Measurements from ENCODE around the gene CEMIP. TPM values are rescaled to one million over a fixed set of nuclear protein-coding genes. Genes with fewer than 3 reads are reported as not detected.

Gene CEMIP
- total RNA-seq, 1 donor from 2014 or later, result 0.83 TPM

- Mint-ChIP-seq H3K9me3 (no peaks in the 10 kb centered on the region), H3K27ac (no peak overlapping the region), H3K27me3 (ENCODE audit: low read depth) (no peaks in the 10 kb centered on the region), H3K36me3 (no peaks in the 10 kb centered on the region), H3K4me1 (peaks cover 8% of the 10 kb centered on the region), H3K4me3 (no peak overlapping the region)
- TF ChIP-seq CTCF (IDR thresholded peaks at IDR 0.05; ENCODE audit: unreplicated experiment), result no peak
- DNase-seq (ENCODE audit: low spot score in 2 of 2, unreplicated experiment in 2 of 2), result no peak
Measured at GRCh38 chr15:80920271-80920699, 141.1 kb downstream of the CEMIP start.

- no peak for TF ChIP-seq CTCF (IDR thresholded peaks at IDR 0.05; ENCODE audit: unreplicated experiment)
- Mint-ChIP-seq H3K9me3 (no peaks in the 10 kb centered on the region), H3K4me3 (no peak overlapping the region), H3K36me3 (no peaks in the 10 kb centered on the region), H3K27me3 (ENCODE audit: low read depth) (no peaks in the 10 kb centered on the region), H3K27ac (no peak overlapping the region), H3K4me1 (no peaks in the 10 kb centered on the region)
- DNase-seq (ENCODE audit: low spot score in 2 of 2, unreplicated experiment in 2 of 2), result no peak
Measured at GRCh38 chr15:80921736-80922410, 142.7 kb downstream of the CEMIP start.

- no peak overlapping the region for H3K4me3 Mint-ChIP-seq
- DNase-seq (ENCODE audit: low spot score in 2 of 2, unreplicated experiment in 2 of 2), result no peak
- H3K27ac Mint-ChIP-seq, result no peak overlapping the region
- no peak for TF ChIP-seq CTCF (IDR thresholded peaks at IDR 0.05; ENCODE audit: unreplicated experiment)
- H3K4me1 Mint-ChIP-seq, result no peaks in the 10 kb centered on the region
- peaks cover 4% of the 10 kb centered on the region for H3K9me3 Mint-ChIP-seq
- no peaks in the 10 kb centered on the region for H3K36me3 Mint-ChIP-seq
- no peaks in the 10 kb centered on the region for H3K27me3 Mint-ChIP-seq (ENCODE audit: low read depth)
Measured at GRCh38 chr15:80923668-80924067, 144.5 kb downstream of the CEMIP start.

GRCh38 chr15:80924278-80924677, 145.1 kb downstream of the CEMIP start:
- no peak overlapping the region for H3K4me3 Mint-ChIP-seq
- no peak for TF ChIP-seq CTCF (IDR thresholded peaks at IDR 0.05; ENCODE audit: unreplicated experiment)
- no peaks in the 10 kb centered on the region for H3K36me3 Mint-ChIP-seq
- peaks cover 4% of the 10 kb centered on the region for H3K9me3 Mint-ChIP-seq
- H3K27me3 Mint-ChIP-seq (ENCODE audit: low read depth), result no peaks in the 10 kb centered on the region
- peaks cover under 1% of the 10 kb centered on the region for H3K4me1 Mint-ChIP-seq
- DNase-seq (ENCODE audit: low spot score in 2 of 2, unreplicated experiment in 2 of 2), result no peak
- no peak overlapping the region for H3K27ac Mint-ChIP-seq

- TF ChIP-seq CTCF (IDR thresholded peaks at IDR 0.05; ENCODE audit: unreplicated experiment), result no peak
- H3K9me3 Mint-ChIP-seq, result peaks cover 4% of the 10 kb centered on the region
- H3K4me3 Mint-ChIP-seq, result no peak overlapping the region
- H3K27ac Mint-ChIP-seq, result no peak overlapping the region
- no peaks in the 10 kb centered on the region for H3K27me3 Mint-ChIP-seq (ENCODE audit: low read depth)
- no peaks in the 10 kb centered on the region for H3K36me3 Mint-ChIP-seq
- H3K4me1 Mint-ChIP-seq, result peaks cover 5% of the 10 kb centered on the region
- no peak for DNase-seq (ENCODE audit: low spot score in 2 of 2, unreplicated experiment in 2 of 2)
Measured at GRCh38 chr15:80925597-80926059, 146.5 kb downstream of the CEMIP start.
